ENCODE measurements around the gene PHF11. TPM values are rescaled to one million over a fixed set of nuclear protein-coding genes. Genes with fewer than 3 reads are reported as not detected.

Gene PHF11
- total and polyA plus RNA-seq, 2 donors (not counting 3 experiments of a cell fraction or from before 2014, with no cell fraction given) = 12.9 to 32.4 TPM

GRCh38 chr13:49481788-49482187, 14.0 kb upstream of the PHF11 start:
- TF ChIP-seq EZH2 (IDR thresholded peaks at IDR 0.05; ENCODE audit: borderline replicate concordance, low read depth, low read length, severe bottlenecking) (no peak), GATA2 (IDR thresholded peaks at IDR 0.05; ENCODE audit: insufficient read depth, insufficient read length, low read depth, low read length) (no peak), POLR2A (IDR thresholded peaks at IDR 0.05; ENCODE audit: low read depth, low read length) (no peak), JUN (IDR thresholded peaks at IDR 0.05; ENCODE audit: borderline replicate concordance, insufficient read depth, insufficient read length, low read depth) (no peak), MAX (IDR thresholded peaks at IDR 0.05; ENCODE audit: insufficient read depth, insufficient read length) (no peak), FOS (IDR thresholded peaks at IDR 0.05; ENCODE audit: borderline replicate concordance, insufficient read depth, low read length) (no peak), MYC (IDR thresholded peaks at IDR 0.05; ENCODE audit: low read depth, low read length) (no peak), POLR2AphosphoS5 (IDR thresholded peaks at IDR 0.05; ENCODE audit: insufficient read depth, low read depth, low read length) (no peak)
- TF ChIP-seq, protein P1, sequence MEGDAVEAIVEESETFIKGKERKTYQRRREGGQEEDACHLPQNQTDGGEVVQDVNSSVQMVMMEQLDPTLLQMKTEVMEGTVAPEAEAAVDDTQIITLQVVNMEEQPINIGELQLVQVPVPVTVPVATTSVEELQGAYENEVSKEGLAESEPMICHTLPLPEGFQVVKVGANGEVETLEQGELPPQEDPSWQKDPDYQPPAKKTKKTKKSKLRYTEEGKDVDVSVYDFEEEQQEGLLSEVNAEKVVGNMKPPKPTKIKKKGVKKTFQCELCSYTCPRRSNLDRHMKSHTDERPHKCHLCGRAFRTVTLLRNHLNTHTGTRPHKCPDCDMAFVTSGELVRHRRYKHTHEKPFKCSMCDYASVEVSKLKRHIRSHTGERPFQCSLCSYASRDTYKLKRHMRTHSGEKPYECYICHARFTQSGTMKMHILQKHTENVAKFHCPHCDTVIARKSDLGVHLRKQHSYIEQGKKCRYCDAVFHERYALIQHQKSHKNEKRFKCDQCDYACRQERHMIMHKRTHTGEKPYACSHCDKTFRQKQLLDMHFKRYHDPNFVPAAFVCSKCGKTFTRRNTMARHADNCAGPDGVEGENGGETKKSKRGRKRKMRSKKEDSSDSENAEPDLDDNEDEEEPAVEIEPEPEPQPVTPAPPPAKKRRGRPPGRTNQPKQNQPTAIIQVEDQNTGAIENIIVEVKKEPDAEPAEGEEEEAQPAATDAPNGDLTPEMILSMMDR (IDR thresholded peaks at IDR 0.05; ENCODE audit: extremely low read depth in 1 of 2, insufficient read depth in 1 of 2, low read depth in 1 of 2, low read length in 2 of 2) = no peak
- H3K79me2 ChIP-seq (ENCODE audit: control insufficient read depth, insufficient read depth, low read length) = no peaks in the 10 kb centered on the region
- H2AFZ ChIP-seq (ENCODE audit: low read depth, low read length) = no peak overlapping the region
- DNase-seq (ENCODE audit: low read depth, low spot score) (no peak), FAIRE-seq (no peak)
- H3K9ac ChIP-seq (replicated peaks; ENCODE audit: extremely low read depth, insufficient read depth, low read length) = no peak overlapping the region
- no peaks in the 10 kb centered on the region for H3K9me1 ChIP-seq (replicated peaks; ENCODE audit: control insufficient read depth, extremely low read depth, insufficient read depth, low read length)
- no peak overlapping the region for H3K27ac ChIP-seq (ENCODE audit: insufficient read depth, low read depth, low read length)
- no peaks in the 10 kb centered on the region for H3K36me3 ChIP-seq (ENCODE audit: control insufficient read depth in 2 of 2, extremely low read depth in 1 of 2, insufficient read depth in 2 of 2, low read length in 2 of 2)
- ChIA-PET POLR2A (no interaction called here), CTCF (no interaction called here)
- BruUV-seq (replicated peaks) = no TSS peak
- intact Hi-C loops (cut with micrococcal nuclease) (no loop called here), dilution Hi-C loops (cut with MboI; ENCODE audit: extremely low pct_ligation_motif_present, low sequenced_read_pairs) (no loop called here)
- no peak overlapping the region for H3K4me2 ChIP-seq (ENCODE audit: insufficient read depth, low read length)
- no peaks in the 10 kb centered on the region for H3K4me1 ChIP-seq (ENCODE audit: control insufficient read depth, extremely low read depth, insufficient read depth, low read length)
- H3K9me3 ChIP-seq (replicated peaks; ENCODE audit: control insufficient read depth, insufficient read depth, low read length) = no peaks in the 10 kb centered on the region
- no peaks in the 10 kb centered on the region for H3K27me3 ChIP-seq (ENCODE audit: control insufficient read depth in 2 of 2, insufficient read depth in 2 of 2, low read length in 2 of 2)
- no peaks in the 10 kb centered on the region for H4K20me1 ChIP-seq (replicated peaks; ENCODE audit: control insufficient read depth, extremely low read depth, insufficient read depth, low read length)
- H3K4me3 ChIP-seq (replicated peaks in 1 of 3; ENCODE audit: insufficient read depth in 1 of 3, low read depth in 1 of 3, low read length in 3 of 3) = no peak overlapping the region

Data from endothelial cell of umbilical vein (primary cell).